Esophagus squamous epithelium (tissue), 4 donors: ENCODE results near the gene E2F7.

Experiments
- CTCF ChIP-seq, 6 experiments: fragments of 450-650 bp in 4 of 6; fragments of 200-600 bp in 2 of 6; sonication (generic) in 2 of 6; IDR thresholded peaks; one replicate each; pipeline ENCODE4 v1.5.1; 2016 to 2019; ENCODE audit warnings: antibody characterized with exemption in 6 of 6, mild to moderate bottlenecking in 4 of 6, moderate library complexity in 4 of 6
- POLR2A ChIP-seq, 4 donors: fragments of 450-650 bp; IDR thresholded peaks; one replicate each; pipeline ENCODE4 v1.6.1; 2017; ENCODE audit warnings: antibody characterized with exemption in 4 of 4, mild to moderate bottlenecking in 4 of 4, moderate library complexity in 3 of 4

- TF ChIP-seq POLR2A (IDR thresholded peaks at IDR 0.05) = no peak
- no peak for TF ChIP-seq CTCF (IDR thresholded peaks at IDR 0.05)
Measured at GRCh38 chr12:76983420-76983819, 81.9 kb downstream of the E2F7 start.
